ENCODE data around the gene ZNF160.
"Not testable (repeated sequence)": the region's sequence is repeated elsewhere in the genome, so short reads cannot be mapped to it uniquely, and the experiment has no call there.

Gene ZNF160

GRCh38 chr19:53091413-53092254 is 11.6 kb downstream of the ZNF160 start:
- FAIRE-seq, result no peak

DNA sequence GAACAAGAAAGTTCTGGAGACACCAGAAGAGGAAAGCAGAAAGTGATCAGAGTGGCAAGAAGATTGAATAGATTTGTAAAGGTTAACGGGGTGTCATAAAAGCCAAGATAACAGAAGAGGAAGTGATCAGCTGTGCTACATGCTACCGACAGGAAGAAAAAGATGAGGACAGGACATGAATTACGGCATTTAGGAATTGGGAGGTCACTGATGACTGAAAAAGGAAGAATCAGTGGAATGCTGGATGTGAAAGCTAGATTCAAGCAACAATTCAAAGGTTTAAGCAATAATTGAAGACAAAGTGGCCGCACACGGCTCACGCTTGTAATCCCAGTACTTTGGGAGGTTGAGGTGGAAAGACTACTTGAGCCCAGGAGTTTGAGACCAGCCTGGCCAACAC is 15.1 kb downstream of the ZNF160 start:
- no peak for FAIRE-seq

- FAIRE-seq, result no peak
Observed at GRCh38 chr19:53086949-53087348, 16.3 kb downstream of the ZNF160 start.

- no peak for FAIRE-seq
Observed at GRCh38 chr19:53085496-53085895, 17.7 kb downstream of the ZNF160 start.

- FAIRE-seq, result no peak
Observed at GRCh38 chr19:53082929-53083328, 20.3 kb downstream of the ZNF160 start.

DNA sequence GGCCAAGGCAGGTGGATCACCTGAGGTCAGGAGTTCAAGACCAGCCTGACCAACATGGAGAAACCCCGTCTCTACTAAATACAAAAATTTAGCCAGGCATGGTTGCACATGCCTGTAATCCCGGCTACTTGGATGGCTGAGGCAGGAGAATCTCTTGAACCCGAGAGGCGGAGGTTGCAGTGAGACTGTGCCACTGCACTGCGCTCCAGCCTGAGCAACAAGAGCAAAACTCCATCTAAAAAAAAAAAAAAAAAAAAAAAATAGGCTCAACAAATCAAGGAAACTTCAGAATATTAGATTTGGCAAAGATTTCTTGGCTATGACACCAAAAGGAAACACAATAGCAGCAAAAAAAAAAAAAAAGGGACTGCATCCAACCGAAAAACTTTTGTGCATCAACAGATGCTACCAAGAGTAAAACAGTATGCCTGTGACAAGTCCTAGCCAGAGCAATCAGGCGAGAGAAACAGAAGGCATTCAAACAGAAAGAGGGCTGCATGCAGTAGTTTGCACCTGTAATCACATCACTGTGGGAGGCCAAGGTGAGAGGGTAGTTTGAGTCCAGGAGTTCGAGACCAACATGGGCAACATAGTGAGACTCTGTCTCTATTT is 23.8 kb downstream of the ZNF160 start:
- FAIRE-seq, result no peak

GRCh38 chr19:53078668-53079067 is 24.6 kb downstream of the ZNF160 start:
- no peak for FAIRE-seq

GRCh38 chr19:53076984-53077383 is 26.2 kb downstream of the ZNF160 start:
- FAIRE-seq, result no peak

GRCh38 chr19:53068834-53069233 is 34.4 kb downstream of the ZNF160 start:
- FAIRE-seq, result no peak

DNA sequence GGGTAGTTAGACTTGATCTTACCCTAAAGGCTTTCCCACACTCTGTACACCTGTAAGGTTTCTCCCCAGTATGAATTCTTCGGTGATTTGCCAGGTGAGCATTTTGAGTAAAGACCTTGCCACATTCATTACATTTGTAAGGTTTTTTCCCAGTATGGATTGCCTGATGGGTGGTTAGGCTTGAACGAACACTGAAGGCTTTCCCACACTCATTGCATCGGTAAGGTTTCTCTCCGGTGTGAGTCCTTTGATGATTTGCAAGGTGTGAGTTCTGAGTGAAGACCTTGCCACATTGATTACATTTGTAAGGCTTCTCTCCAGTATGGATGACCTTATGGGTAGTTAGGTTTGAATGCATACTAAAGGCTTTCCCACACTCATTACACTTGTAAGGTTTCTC is 35.0 kb downstream of the ZNF160 start:
- no peak for FAIRE-seq

GRCh38 chr19:53057904-53058580 is 45.2 kb downstream of the ZNF160 start:
- FAIRE-seq, result no peak

DNA sequence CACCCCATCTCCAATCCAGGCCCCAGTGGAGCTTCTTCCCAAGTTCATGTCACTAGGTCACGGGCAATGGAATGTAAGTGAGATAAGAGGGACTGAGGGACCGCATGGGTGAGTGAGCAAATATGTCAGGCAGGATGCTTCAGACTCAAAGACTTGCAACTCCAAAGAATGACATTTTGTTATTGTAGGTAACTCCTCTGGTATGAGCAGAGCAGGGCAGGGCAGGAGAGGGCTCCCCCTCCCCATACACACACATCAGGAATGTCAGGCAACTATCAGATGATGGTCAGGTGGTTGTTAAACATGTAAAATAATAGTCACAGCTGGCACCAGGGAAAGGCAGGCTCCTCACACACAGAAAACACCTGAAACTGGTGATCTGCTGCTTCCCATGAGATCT is 48.1 kb downstream of the ZNF160 start:
- no peak for FAIRE-seq

DNA sequence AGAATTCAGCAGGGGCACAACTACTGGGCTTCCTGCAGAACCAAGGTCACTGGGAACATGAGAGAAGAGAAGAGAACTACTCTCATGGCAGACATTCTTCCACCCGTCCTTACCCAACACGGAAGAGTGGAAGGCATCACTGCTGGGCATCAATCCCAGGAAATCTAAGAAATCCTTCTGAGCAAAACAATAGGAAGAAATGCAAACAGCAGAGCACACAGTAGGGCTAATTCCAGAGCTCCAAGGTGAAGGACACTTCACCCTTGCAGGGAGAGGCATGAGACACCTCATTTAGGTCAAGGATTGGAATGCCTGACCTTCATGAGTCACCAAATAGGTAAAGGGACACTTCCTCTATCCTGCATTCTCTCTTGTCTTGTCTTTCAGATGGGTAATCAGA is 55.8 kb downstream of the ZNF160 start:
- no peak for FAIRE-seq

- no peak for FAIRE-seq
Observed at GRCh38 chr19:53045536-53045935, 57.7 kb downstream of the ZNF160 start.

- no peak for FAIRE-seq
Observed at GRCh38 chr19:53041366-53041765, 61.9 kb downstream of the ZNF160 start.

DNA sequence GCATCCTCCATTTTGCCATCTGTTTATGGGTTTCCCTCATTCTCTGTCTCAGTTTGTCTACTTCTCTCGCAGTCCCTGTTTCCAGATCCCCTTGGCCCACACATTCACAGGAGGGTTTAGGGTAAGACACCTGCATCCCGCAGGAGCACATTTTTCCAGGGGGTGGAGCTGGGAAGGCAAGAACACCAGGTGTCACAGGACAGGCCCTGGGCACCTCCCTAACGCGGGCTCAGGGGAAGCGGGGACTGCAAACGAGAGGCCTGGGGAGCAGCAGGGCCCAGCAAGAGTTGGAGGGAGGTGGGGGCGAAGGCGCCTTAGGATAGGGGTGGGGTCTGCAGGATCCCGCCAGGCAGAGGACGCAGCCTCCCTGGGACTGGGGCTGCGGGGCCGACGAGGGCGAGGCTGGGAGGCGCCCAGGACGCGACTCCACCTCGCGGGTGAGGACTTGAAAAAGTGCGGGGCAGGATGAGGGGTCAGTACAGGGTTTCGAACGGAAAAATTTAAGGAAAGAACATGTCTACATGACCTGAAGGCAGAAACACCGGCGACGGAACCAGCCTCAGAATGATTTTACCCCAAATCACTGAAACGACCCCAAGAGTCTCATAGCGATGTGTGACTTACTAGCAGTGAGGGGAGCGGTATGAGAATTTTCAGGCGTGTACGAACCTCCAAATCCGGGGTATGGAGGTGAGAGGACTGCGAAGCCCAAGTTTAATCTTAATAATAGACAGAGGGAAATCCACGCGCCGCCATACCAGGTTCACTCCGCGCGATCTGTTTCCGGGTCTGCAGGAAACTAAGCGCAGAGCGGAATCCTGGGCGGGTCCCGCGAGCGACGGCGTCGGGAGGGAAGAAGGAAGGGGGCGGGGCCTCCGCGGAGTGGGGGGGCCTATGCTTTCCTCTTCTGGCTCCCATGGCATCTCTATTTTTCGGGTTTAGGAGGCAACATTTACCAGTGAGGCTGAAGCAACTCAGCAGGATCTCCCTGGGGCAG is 65.8 kb downstream of the ZNF160 start:
- FAIRE-seq, result no peak

DNA sequence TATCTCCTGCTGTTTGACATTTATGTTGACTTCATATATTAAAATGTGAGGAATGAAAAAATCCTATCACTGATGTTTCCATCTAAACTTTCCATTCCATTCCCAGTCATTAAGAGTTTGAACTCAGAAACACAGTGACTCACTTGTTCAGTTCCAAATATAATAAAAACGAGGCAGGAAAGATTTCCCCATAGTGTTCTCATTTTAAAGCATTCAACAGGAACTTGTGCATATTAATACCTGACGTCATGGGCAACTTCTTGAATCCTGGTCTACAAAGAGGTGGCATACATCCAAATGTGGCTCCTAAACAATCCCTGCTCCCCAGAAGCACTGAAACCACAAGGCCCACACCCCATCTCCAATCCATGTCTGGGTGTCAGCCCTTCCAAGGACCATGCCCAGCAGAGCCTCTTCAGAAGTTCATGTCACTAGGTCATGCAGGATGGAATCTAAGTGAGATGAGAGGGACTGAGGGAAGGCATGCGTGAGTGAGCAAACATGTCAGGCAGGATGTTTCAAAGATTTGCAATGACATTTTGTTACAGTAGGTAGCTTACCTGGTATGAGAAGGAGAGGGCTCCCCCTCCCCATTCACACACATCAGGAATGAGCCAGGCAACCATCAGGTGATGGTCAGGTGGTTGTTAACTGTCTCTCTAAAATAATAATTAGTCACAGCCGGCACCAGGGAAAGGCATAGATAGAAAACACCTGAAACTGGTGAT is 68.1 kb downstream of the ZNF160 start:
- FAIRE-seq, result no peak

GRCh38 chr19:53034054-53034453 is 69.2 kb downstream of the ZNF160 start:
- no peak for FAIRE-seq

DNA sequence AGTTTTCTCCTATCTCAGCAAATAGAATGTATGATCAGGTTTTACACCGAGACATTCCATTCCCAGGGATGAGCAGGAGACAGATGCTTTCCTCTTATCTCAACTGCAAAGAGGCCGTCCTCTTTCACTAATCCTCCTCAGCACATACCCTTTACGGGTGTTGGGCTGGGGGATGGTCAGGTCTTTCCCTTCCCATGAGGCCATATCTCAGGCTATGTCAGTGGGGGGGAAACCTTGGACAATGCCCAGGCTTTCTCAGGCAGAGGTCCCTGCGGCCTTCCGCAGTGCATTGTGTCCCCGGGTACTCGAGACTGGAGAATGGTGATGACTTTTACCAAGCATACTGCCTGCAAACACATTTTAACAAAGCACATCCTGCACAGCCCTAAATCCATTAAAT is 74.9 kb downstream of the ZNF160 start:
- FAIRE-seq, result not testable (repeated sequence)

GRCh38 chr19:53019684-53020083 is 83.5 kb downstream of the ZNF160 start:
- FAIRE-seq, result no peak
